ENCODE measurements around the gene FIBIN. TPM values are rescaled to one million over a fixed set of nuclear protein-coding genes. Genes with fewer than 3 reads are reported as not detected.
A peak's percentile ranks its signal among the peaks of the same experiment; 100 is the strongest.

Gene FIBIN
- total RNA-seq, 3 donors from 2014 or later: 0.84 to 21.3 (median 2.8) TPM

DNA sequence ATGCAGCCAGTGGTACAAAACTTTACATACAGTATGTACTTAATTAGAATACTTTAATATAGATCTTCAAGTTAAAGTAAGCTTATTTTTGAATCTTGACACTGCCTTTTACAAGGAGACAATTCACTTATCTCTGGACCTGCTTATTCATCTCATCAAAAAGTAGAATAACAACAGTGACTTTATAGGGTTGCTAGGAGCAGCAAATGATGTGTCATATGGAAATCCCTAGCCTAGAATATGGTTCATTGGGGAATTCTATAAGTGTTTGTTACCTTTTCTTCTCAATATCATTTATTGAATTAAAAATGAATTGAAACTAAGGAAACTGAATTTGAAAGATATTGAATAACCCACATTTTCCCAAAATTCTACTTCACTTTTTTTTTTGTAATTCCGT is 45.0 kb upstream of the FIBIN start:
- ATAC-seq: no peak
- no peaks in the 10 kb centered on the region for H3K9me3 ChIP-seq
- DNase-seq: no peak
- intact Hi-C loops (cut with DNase I, micrococcal nuclease): no loop called here
- TF ChIP-seq, protein P1, sequence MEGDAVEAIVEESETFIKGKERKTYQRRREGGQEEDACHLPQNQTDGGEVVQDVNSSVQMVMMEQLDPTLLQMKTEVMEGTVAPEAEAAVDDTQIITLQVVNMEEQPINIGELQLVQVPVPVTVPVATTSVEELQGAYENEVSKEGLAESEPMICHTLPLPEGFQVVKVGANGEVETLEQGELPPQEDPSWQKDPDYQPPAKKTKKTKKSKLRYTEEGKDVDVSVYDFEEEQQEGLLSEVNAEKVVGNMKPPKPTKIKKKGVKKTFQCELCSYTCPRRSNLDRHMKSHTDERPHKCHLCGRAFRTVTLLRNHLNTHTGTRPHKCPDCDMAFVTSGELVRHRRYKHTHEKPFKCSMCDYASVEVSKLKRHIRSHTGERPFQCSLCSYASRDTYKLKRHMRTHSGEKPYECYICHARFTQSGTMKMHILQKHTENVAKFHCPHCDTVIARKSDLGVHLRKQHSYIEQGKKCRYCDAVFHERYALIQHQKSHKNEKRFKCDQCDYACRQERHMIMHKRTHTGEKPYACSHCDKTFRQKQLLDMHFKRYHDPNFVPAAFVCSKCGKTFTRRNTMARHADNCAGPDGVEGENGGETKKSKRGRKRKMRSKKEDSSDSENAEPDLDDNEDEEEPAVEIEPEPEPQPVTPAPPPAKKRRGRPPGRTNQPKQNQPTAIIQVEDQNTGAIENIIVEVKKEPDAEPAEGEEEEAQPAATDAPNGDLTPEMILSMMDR (IDR thresholded peaks at IDR 0.05): no peak
- no peak overlapping the region for H3K4me3 ChIP-seq
- no peaks in the 10 kb centered on the region for H3K36me3 ChIP-seq (ENCODE audit: low read depth)
- no peaks in the 10 kb centered on the region for H3K4me1 ChIP-seq (ENCODE audit: low read depth)

DNA sequence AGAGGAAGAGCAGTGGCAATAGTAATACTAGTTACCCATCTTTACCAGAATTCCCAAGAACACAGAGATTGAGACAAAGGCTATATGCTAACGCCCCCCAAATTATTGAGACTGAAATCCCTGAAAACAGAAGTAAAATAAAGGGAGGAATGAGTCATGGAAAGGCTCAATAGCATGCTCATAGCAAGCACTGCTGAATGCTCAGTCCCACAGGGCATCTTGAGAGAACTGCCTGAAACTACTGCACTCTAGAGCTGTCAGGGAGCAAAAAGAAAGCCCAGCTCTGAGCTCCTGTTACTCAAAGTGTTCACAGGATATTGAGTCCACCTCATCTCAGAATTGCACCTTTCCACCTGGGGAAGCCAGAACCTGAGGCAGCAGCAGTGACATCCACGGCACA is 44.1 kb upstream of the FIBIN start:
- ATAC-seq: no peak
- Histone ChIP-seq H3K36me3 (ENCODE audit: low read depth) (no peaks in the 10 kb centered on the region), H3K4me3 (no peak overlapping the region), H3K4me1 (ENCODE audit: low read depth) (no peaks in the 10 kb centered on the region), H3K9me3 (no peaks in the 10 kb centered on the region)
- DNase-seq: no peak
- intact Hi-C loops (cut with DNase I, micrococcal nuclease): no loop called here
- TF ChIP-seq, protein P1 (IDR thresholded peaks at IDR 0.05): no peak

DNA sequence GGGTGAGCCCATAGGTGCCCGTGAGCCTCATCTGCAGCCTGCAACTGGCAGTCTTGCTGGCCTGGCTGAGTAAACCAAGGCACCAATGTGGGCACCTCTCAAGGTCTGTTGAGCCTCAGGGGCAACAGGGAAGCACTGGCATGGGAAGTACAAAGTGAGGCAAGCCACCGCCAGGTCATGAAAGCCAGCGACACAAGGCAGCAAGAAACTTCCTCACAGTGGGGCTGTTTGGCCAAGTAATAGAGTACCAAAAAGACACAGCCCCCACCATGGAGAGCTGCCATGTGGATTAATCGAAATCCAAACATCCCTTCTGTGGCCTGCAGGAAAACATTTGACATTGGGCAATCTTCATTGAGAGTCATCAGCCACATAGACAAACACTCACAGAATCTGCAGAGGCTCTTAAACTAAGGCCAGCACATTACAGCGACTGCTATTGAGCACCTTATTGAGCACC is 43.6 kb upstream of the FIBIN start:
- no peaks in the 10 kb centered on the region for H3K9me3 ChIP-seq
- no peaks in the 10 kb centered on the region for H3K4me1 ChIP-seq (ENCODE audit: low read depth)
- intact Hi-C loops (cut with DNase I, micrococcal nuclease): no loop called here
- TF ChIP-seq, protein P1 (IDR thresholded peaks at IDR 0.05): no peak
- ATAC-seq (peak; percentile 46), DNase-seq (peak in 2 of 3 donors; percentile 23 to 24)
- H3K4me3 ChIP-seq: no peak overlapping the region
- no peaks in the 10 kb centered on the region for H3K36me3 ChIP-seq (ENCODE audit: low read depth)

DNA sequence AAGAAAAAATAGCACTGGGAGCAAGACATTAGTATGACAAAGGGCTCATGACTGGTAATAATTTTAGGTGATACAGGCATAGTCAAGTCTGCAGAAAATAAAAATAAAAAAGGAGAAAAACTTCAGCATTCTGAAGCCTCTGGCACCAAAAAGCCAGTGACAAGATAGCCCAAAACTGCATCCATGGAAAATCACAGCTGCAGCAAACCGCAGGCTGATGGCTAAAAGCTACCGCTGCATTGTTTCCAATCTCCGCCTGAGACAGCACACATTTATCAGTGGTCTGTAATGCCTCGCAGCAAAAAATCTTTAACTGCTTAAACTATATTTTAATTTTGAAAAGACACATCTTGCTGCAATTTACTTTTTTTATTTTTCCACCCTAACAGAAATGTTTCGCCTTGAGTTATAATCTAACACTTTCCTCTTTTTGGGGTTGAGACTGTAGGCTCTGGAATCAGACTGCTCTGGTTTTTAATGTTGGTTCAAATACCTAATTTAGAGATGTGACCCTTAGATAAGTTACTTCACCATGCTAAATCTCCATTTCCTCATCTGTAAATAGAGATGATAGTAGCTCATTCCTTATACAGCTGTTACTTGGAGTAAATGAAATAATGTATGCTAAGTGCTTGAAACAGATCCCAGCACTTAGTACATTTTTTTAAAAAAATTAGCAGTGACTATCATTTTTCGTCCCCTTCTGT is 42.0 kb upstream of the FIBIN start:
- no peaks in the 10 kb centered on the region for H3K9me3 ChIP-seq
- no peak overlapping the region for H3K4me3 ChIP-seq
- intact Hi-C loops (cut with DNase I, micrococcal nuclease): no loop called here
- H3K36me3 ChIP-seq (ENCODE audit: low read depth): no peaks in the 10 kb centered on the region
- TF ChIP-seq, protein P1 (IDR thresholded peaks at IDR 0.05): no peak
- DNase-seq (no peak), ATAC-seq (no peak)
- H3K4me1 ChIP-seq (ENCODE audit: low read depth): no peaks in the 10 kb centered on the region

DNA sequence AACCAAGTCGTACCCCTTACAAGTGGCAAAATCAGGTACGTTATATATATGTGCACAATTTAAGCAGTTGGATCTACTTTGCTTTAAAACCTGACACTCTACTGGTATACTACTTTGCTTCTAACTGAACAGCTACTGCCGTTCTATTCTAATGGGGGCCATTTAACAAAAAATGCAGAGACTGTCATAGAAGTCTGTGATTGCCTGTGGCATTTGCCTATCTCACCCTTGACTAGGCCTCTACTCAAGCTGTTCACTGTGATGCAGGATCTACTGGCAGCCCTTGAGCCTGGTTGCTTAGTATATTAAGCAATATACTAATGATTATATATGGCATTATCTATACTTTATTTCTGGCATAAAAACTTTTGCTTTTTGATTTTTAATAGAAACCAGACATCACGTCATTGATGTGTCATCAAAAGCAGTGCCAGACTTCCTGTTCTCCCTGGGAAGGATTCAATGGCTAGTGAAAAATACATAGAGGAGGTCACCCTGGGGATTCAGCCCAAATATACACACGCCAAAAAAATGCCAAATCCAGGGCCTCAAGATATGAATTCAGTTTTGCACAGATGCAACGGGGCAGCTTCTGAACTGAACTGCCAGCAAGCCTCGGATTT is 40.0 kb upstream of the FIBIN start:
- Histone ChIP-seq H3K36me3 (ENCODE audit: low read depth) (no peaks in the 10 kb centered on the region), H3K4me1 (ENCODE audit: low read depth) (no peaks in the 10 kb centered on the region), H3K9me3 (no peaks in the 10 kb centered on the region), H3K4me3 (no peak overlapping the region)
- ATAC-seq (no peak), DNase-seq (no peak)
- TF ChIP-seq, protein P1 (IDR thresholded peaks at IDR 0.05): no peak
- intact Hi-C loops (cut with DNase I, micrococcal nuclease): no loop called here
